H1 (cell line): ENCODE results near the gene MOGAT3.

Source experiments
- ATF3 ChIP-seq: IDR thresholded peaks from 2 replicates; pipeline ENCODE4 v1.6.1; 2011; ENCODE audit warnings: low read depth, mild to moderate bottlenecking, low read length; ENCODE audit not compliant: insufficient read depth
- CTCF ChIP-seq, 3 experiments: IDR thresholded peaks; 1 replicate in 2 of 3; 2 replicates in 1 of 3; pipeline versions ENCODE4 v1.5.1 to v1.6.1; 2011; ENCODE audit warnings: low read length in 3 of 3, mild to moderate bottlenecking in 3 of 3, inconsistent platforms in 2 of 3, low read depth in 1 of 3, moderate library complexity in 1 of 3; ENCODE audit not compliant: insufficient read depth in 1 of 3; ENCODE audit errors: control extremely low read depth in 1 of 3
- EGR1 ChIP-seq: IDR thresholded peaks from 2 replicates; pipeline ENCODE4 v1.6.1; 2011; ENCODE audit warnings: low read depth, low read length, borderline replicate concordance
- EP300 ChIP-seq, 2 experiments: IDR thresholded peaks; 1 replicate in 1 of 2; 2 replicates in 1 of 2; pipeline ENCODE4 v1.6.1; 2011 to 2012; ENCODE audit warnings: low read depth in 2 of 2, low read length in 2 of 2, mild to moderate bottlenecking in 2 of 2, borderline replicate concordance in 1 of 2, inconsistent platforms in 1 of 2, moderate library complexity in 1 of 2
- EZH2 ChIP-seq: fragments of 200-600 bp; sonication (generic); IDR thresholded peaks from 2 replicates; pipeline ENCODE4 v1.7.1; 2012; ENCODE audit warnings: low read depth, mild to moderate bottlenecking, moderate library complexity, low read length, inconsistent platforms; ENCODE audit not compliant: severe bottlenecking
- GTF2F1 ChIP-seq: IDR thresholded peaks from 2 replicates; pipeline ENCODE4 v1.6.1; 2012; ENCODE audit warnings: low read depth, low read length, improper control_type of control experiment, borderline replicate concordance
- RFX5 ChIP-seq: IDR thresholded peaks from 2 replicates; pipeline ENCODE4 v1.6.1; 2011; ENCODE audit warnings: low read depth, low read length, improper control_type of control experiment, borderline replicate concordance
- SIX5 ChIP-seq: IDR thresholded peaks from 2 replicates; pipeline ENCODE4 v1.6.1; 2011; ENCODE audit warnings: mild to moderate bottlenecking, low read depth, low read length
- ZNF274 ChIP-seq: IDR thresholded peaks from 2 replicates; pipeline ENCODE4 v1.7.0; 2012; ENCODE audit warnings: low read length, borderline replicate concordance; ENCODE audit errors: extremely low read depth

GRCh38 chr7:101155303-101155702, 45.5 kb downstream of the MOGAT3 start:
- TF ChIP-seq EP300 (IDR thresholded peaks at IDR 0.05; ENCODE audit: borderline replicate concordance in 1 of 2, low read depth in 2 of 2, low read length in 2 of 2) (no peak), CTCF (IDR thresholded peaks at IDR 0.05; ENCODE audit: control extremely low read depth in 1 of 3, insufficient read depth in 1 of 3, low read depth in 1 of 3, low read length in 3 of 3) (no peak), EGR1 (no peak), SIX5 (no peak), ATF3 (no peak), GTF2F1 (no peak), EZH2 (no peak), RFX5 (no peak), ZNF274 (no peak)
